Measurements from ENCODE around the gene KLHL40. TPM values are rescaled to one million over a fixed set of nuclear protein-coding genes. Genes with fewer than 3 reads are reported as not detected.
A peak's percentile ranks its signal among the peaks of the same experiment; 100 is the strongest.

KLHL40 gene
- total and polyA plus RNA-seq, 7 experiments from 2014 or later: not detected

GRCh38 chr3:42658771-42659390 lies 26.5 kb upstream of the KLHL40 start:
- H3K36me3 Mint-ChIP-seq: no peaks in the 10 kb centered on the region
- no peak overlapping the region for H3K27ac Mint-ChIP-seq
- peaks cover 0 to 2% (median 0%) of the 10 kb centered on the region in 5 donors for H3K27me3 Mint-ChIP-seq
- H3K4me1 ChIP-seq (ENCODE audit: control insufficient read depth in 2 of 2, insufficient read depth in 2 of 2, low read length in 2 of 2): no peaks in the 10 kb centered on the region
- intact Hi-C loops (cut with micrococcal nuclease): loop anchor here in 1 of 2 donors (5.0 kb wide), 1 partner anchor 83 kb away; no protein-coding TSS in a partner anchor
- CTCF ChIA-PET: no interaction called here
- no peak overlapping the region for H3K4me3 ChIP-seq (ENCODE audit: low read length)
- H3K9me3 Mint-ChIP-seq: no peaks in the 10 kb centered on the region
- no peaks in the 10 kb centered on the region for H3K27me3 ChIP-seq (ENCODE audit: control insufficient read depth in 2 of 2, insufficient read depth in 2 of 2, low read length in 2 of 2)
- H3K4me1 Mint-ChIP-seq: peaks cover 0 to 9% (median under 1%) of the 10 kb centered on the region in 7 donors
- DNase-seq (no peak), ATAC-seq (no peak)
- no peaks in the 10 kb centered on the region for H3K36me3 ChIP-seq (ENCODE audit: control insufficient read depth in 2 of 3, insufficient read depth in 3 of 3, low read length in 3 of 3)
- H3K4me3 Mint-ChIP-seq: peak overlapping the region in 1 of 10 donors; percentile 38
- no peak overlapping the region for H3K27ac ChIP-seq (ENCODE audit: low read depth, low read length)
- H3K9me3 ChIP-seq (ENCODE audit: control insufficient read depth in 2 of 3, low read length in 3 of 3): no peaks in the 10 kb centered on the region
- POLR2A ChIA-PET: interaction anchor here (0.6 kb wide), 1 partner anchor 272 kb away, joined by 3 read pairs; no protein-coding TSS in a partner anchor

- Mint-ChIP-seq H3K27ac (peak overlapping the region in 1 of 9 donors; percentile 55), H3K9me3 (no peaks in the 10 kb centered on the region), H3K4me3 (no peak overlapping the region), H3K4me1 (peaks cover 0 to 8% (median 0%) of the 10 kb centered on the region in 7 donors), H3K36me3 (no peaks in the 10 kb centered on the region), H3K27me3 (peaks cover 0 to 2% (median 0%) of the 10 kb centered on the region in 5 donors)
- DNase-seq (no peak), ATAC-seq (no peak)
- no peaks in the 10 kb centered on the region for H3K27me3 ChIP-seq (ENCODE audit: control insufficient read depth in 2 of 2, insufficient read depth in 2 of 2, low read length in 2 of 2)
- ChIA-PET CTCF (no interaction called here), POLR2A (interaction anchor here (0.6 kb wide), 1 partner anchor 272 kb away, joined by 3 read pairs; no protein-coding TSS in a partner anchor)
- H3K4me1 ChIP-seq (ENCODE audit: control insufficient read depth in 2 of 2, insufficient read depth in 2 of 2, low read length in 2 of 2): no peaks in the 10 kb centered on the region
- no peak overlapping the region for H3K27ac ChIP-seq (ENCODE audit: low read depth, low read length)
- no peaks in the 10 kb centered on the region for H3K9me3 ChIP-seq (ENCODE audit: control insufficient read depth in 2 of 3, low read length in 3 of 3)
- no peaks in the 10 kb centered on the region for H3K36me3 ChIP-seq (ENCODE audit: control insufficient read depth in 2 of 3, insufficient read depth in 3 of 3, low read length in 3 of 3)
- intact Hi-C loops (cut with micrococcal nuclease): loop anchor here in 1 of 2 donors (5.0 kb wide), 1 partner anchor 83 kb away; no protein-coding TSS in a partner anchor
- H3K4me3 ChIP-seq (ENCODE audit: low read length): no peak overlapping the region
Observed at GRCh38 chr3:42659451-42660130, 25.7 kb upstream of the KLHL40 start.

GRCh38 chr3:42660131-42660715 lies 25.1 kb upstream of the KLHL40 start:
- ATAC-seq: no peak

GRCh38 chr3:42660898-42661297 lies 24.4 kb upstream of the KLHL40 start:
- H3K4me1 ChIP-seq (ENCODE audit: control insufficient read depth in 2 of 2, insufficient read depth in 2 of 2, low read length in 2 of 2): no peaks in the 10 kb centered on the region
- ChIA-PET CTCF (no interaction called here), POLR2A (interaction anchor here (0.6 kb wide), 1 partner anchor 85 kb away, joined by 4 read pairs; no protein-coding TSS in a partner anchor)
- H3K9me3 ChIP-seq (ENCODE audit: control insufficient read depth in 2 of 3, low read length in 3 of 3): no peaks in the 10 kb centered on the region
- ATAC-seq (no peak), DNase-seq (no peak)
- H3K27ac ChIP-seq (ENCODE audit: low read depth, low read length): no peak overlapping the region
- no peaks in the 10 kb centered on the region for H3K36me3 Mint-ChIP-seq
- H3K9me3 Mint-ChIP-seq: no peaks in the 10 kb centered on the region
- no peak overlapping the region for H3K4me3 ChIP-seq (ENCODE audit: low read length)
- H3K4me3 Mint-ChIP-seq: no peak overlapping the region
- peaks cover 0 to 8% (median 0%) of the 10 kb centered on the region in 7 donors for H3K4me1 Mint-ChIP-seq
- intact Hi-C loops (cut with micrococcal nuclease): no loop called here
- peak overlapping the region in 1 of 9 donors; percentile 43 for H3K27ac Mint-ChIP-seq
- no peaks in the 10 kb centered on the region for H3K36me3 ChIP-seq (ENCODE audit: control insufficient read depth in 2 of 3, insufficient read depth in 3 of 3, low read length in 3 of 3)
- H3K27me3 Mint-ChIP-seq: peaks cover 0 to 2% (median 0%) of the 10 kb centered on the region in 5 donors
- H3K27me3 ChIP-seq (ENCODE audit: control insufficient read depth in 2 of 2, insufficient read depth in 2 of 2, low read length in 2 of 2): no peaks in the 10 kb centered on the region

More at GRCh38 chr3:42660131-42660715, 25.1 kb upstream of the KLHL40 start:
- Mint-ChIP-seq H3K4me3 (no peak overlapping the region), H3K27me3 (peaks cover 0 to 2% (median 0%) of the 10 kb centered on the region in 5 donors), H3K36me3 (no peaks in the 10 kb centered on the region), H3K9me3 (no peaks in the 10 kb centered on the region), H3K27ac (peak overlapping the region in 2 of 9 donors; percentile 16 to 55), H3K4me1 (peaks cover 0 to 8% (median 0%) of the 10 kb centered on the region in 7 donors)
- intact Hi-C loops (cut with micrococcal nuclease): no loop called here
- no peak overlapping the region for H3K4me3 ChIP-seq (ENCODE audit: low read length)
- DNase-seq: no peak
- H3K4me1 ChIP-seq (ENCODE audit: control insufficient read depth in 2 of 2, insufficient read depth in 2 of 2, low read length in 2 of 2): no peaks in the 10 kb centered on the region
- no peaks in the 10 kb centered on the region for H3K9me3 ChIP-seq (ENCODE audit: control insufficient read depth in 2 of 3, low read length in 3 of 3)
- H3K27ac ChIP-seq (ENCODE audit: low read depth, low read length): no peak overlapping the region
- no peaks in the 10 kb centered on the region for H3K27me3 ChIP-seq (ENCODE audit: control insufficient read depth in 2 of 2, insufficient read depth in 2 of 2, low read length in 2 of 2)
- POLR2A ChIA-PET: no interaction called here
- no peaks in the 10 kb centered on the region for H3K36me3 ChIP-seq (ENCODE audit: control insufficient read depth in 2 of 3, insufficient read depth in 3 of 3, low read length in 3 of 3)
- CTCF ChIA-PET: no interaction called here

GRCh38 chr3:42661593-42662022 lies 23.7 kb upstream of the KLHL40 start:
- Histone ChIP-seq H3K9me3 (ENCODE audit: control insufficient read depth in 2 of 3, low read length in 3 of 3) (no peaks in the 10 kb centered on the region), H3K4me3 (ENCODE audit: low read length) (no peak overlapping the region), H3K4me1 (ENCODE audit: control insufficient read depth in 2 of 2, insufficient read depth in 2 of 2, low read length in 2 of 2) (no peaks in the 10 kb centered on the region), H3K27ac (ENCODE audit: low read depth, low read length) (no peak overlapping the region), H3K27me3 (ENCODE audit: control insufficient read depth in 2 of 2, insufficient read depth in 2 of 2, low read length in 2 of 2) (no peaks in the 10 kb centered on the region), H3K36me3 (ENCODE audit: control insufficient read depth in 2 of 3, insufficient read depth in 3 of 3, low read length in 3 of 3) (no peaks in the 10 kb centered on the region)
- ChIA-PET CTCF (no interaction called here), POLR2A (interaction anchor here (0.6 kb wide), 1 partner anchor 84 kb away, joined by 4 read pairs; no protein-coding TSS in a partner anchor)
- DNase-seq (no peak), ATAC-seq (no peak)
- Mint-ChIP-seq H3K36me3 (no peaks in the 10 kb centered on the region), H3K27me3 (peaks cover 0 to 3% (median 0%) of the 10 kb centered on the region in 5 donors), H3K4me3 (no peak overlapping the region), H3K9me3 (no peaks in the 10 kb centered on the region), H3K4me1 (peaks cover 0 to 4% (median 0%) of the 10 kb centered on the region in 7 donors), H3K27ac (no peak overlapping the region)
- intact Hi-C loops (cut with micrococcal nuclease): no loop called here

- Mint-ChIP-seq H3K4me3 (no peak overlapping the region), H3K27ac (no peak overlapping the region), H3K4me1 (peaks cover 0 to 4% (median 0%) of the 10 kb centered on the region in 7 donors), H3K27me3 (peaks cover 0 to 3% (median 0%) of the 10 kb centered on the region in 5 donors), H3K36me3 (no peaks in the 10 kb centered on the region), H3K9me3 (no peaks in the 10 kb centered on the region)
- intact Hi-C loops (cut with micrococcal nuclease): no loop called here
- H3K9me3 ChIP-seq (ENCODE audit: control insufficient read depth in 2 of 3, low read length in 3 of 3): no peaks in the 10 kb centered on the region
- no peaks in the 10 kb centered on the region for H3K27me3 ChIP-seq (ENCODE audit: control insufficient read depth in 2 of 2, insufficient read depth in 2 of 2, low read length in 2 of 2)
- DNase-seq (no peak), ATAC-seq (no peak)
- H3K4me1 ChIP-seq (ENCODE audit: control insufficient read depth in 2 of 2, insufficient read depth in 2 of 2, low read length in 2 of 2): no peaks in the 10 kb centered on the region
- H3K27ac ChIP-seq (ENCODE audit: low read depth, low read length): no peak overlapping the region
- ChIA-PET POLR2A (no interaction called here), CTCF (no interaction called here)
- H3K36me3 ChIP-seq (ENCODE audit: control insufficient read depth in 2 of 3, insufficient read depth in 3 of 3, low read length in 3 of 3): no peaks in the 10 kb centered on the region
- H3K4me3 ChIP-seq (ENCODE audit: low read length): no peak overlapping the region
Observed at GRCh38 chr3:42662037-42662812, 23.1 kb upstream of the KLHL40 start.

Data from naive thymus-derived CD4-positive, alpha-beta T cell (primary cell).